GM12878 (cell line): ENCODE results near the gene FAM20B. TPM values are rescaled to one million over a fixed set of nuclear protein-coding genes. Genes with fewer than 3 reads are reported as not detected.

ENCODE experiments used
- ASH2L ChIP-seq: fragments of 300-600, 200-600 bp; sonication (generic); IDR thresholded peaks from 2 replicates; pipeline ENCODE4 v1.6.1; 2017; ENCODE audit warnings: low read depth, mild to moderate bottlenecking, borderline replicate concordance
- ATF3 ChIP-seq: IDR thresholded peaks from 2 replicates; pipeline ENCODE4 v1.6.1; 2011; ENCODE audit warnings: low read depth, mild to moderate bottlenecking, low read length, moderate library complexity, borderline replicate concordance; ENCODE audit errors: extremely low read depth
- BCL11A ChIP-seq: IDR thresholded peaks from 2 replicates; pipeline ENCODE4 v1.6.1; 2011; ENCODE audit warnings: low read depth, low read length
- FOXK2 ChIP-seq: fragments of 450-650 bp; IDR thresholded peaks from 2 replicates; pipeline ENCODE4 v1.6.1; 2017; ENCODE audit warnings: mild to moderate bottlenecking, moderate library complexity
- FOXM1 ChIP-seq: IDR thresholded peaks from 2 replicates; pipeline ENCODE4 v1.6.1; 2012; ENCODE audit warnings: low read depth, mild to moderate bottlenecking, inconsistent platforms, low read length, moderate library complexity
- GABPA ChIP-seq: IDR thresholded peaks from 2 replicates; pipeline ENCODE4 v1.6.1; 2014; ENCODE audit warnings: antibody characterized with exemption, low read depth, mild to moderate bottlenecking, inconsistent platforms
- HDGF ChIP-seq: fragments of 450-650 bp; IDR thresholded peaks from 2 replicates; pipeline ENCODE4 v1.6.1; 2016; ENCODE audit warnings: antibody characterized with exemption
- IRF4 ChIP-seq: IDR thresholded peaks from 2 replicates; pipeline ENCODE4 v1.6.1; 2011; ENCODE audit warnings: low read depth, low read length
- KLF5 ChIP-seq: fragments of 450-650 bp; IDR thresholded peaks from 2 replicates; pipeline ENCODE4 v1.6.1; 2014; ENCODE audit warnings: mild to moderate bottlenecking; ENCODE audit not compliant: partially characterized antibody
- MAX ChIP-seq: IDR thresholded peaks from 2 replicates; pipeline ENCODE4 v1.6.1; 2012; ENCODE audit warnings: low read depth, low read length, improper control_type of control experiment
- MXI1 ChIP-seq: fragments of 150-350 bp; IDR thresholded peaks from 2 replicates; pipeline ENCODE4 v1.6.1; 2011; ENCODE audit warnings: low read depth, mild to moderate bottlenecking, inconsistent platforms, low read length, improper control_type of control experiment
- NBN ChIP-seq: fragments of 450-650 bp; IDR thresholded peaks from 2 replicates; pipeline ENCODE4 v1.6.1; 2016
- NR2C2 ChIP-seq: IDR thresholded peaks from 2 replicates; pipeline ENCODE4 v1.6.1; 2011; ENCODE audit warnings: borderline replicate concordance, low read depth; ENCODE audit not compliant: control insufficient read depth, insufficient read length
- NRF1 ChIP-seq: conservative IDR thresholded peaks from 2 replicates; pipeline ENCODE4 v1.6.1; 2011; ENCODE audit warnings: mild to moderate bottlenecking, low read depth, low read length, improper control_type of control experiment
- RELB ChIP-seq: fragments of 450-650 bp; IDR thresholded peaks from 2 replicates; pipeline ENCODE4 v1.6.1; 2017; ENCODE audit warnings: low read depth, mild to moderate bottlenecking, moderate library complexity
- SMAD1 ChIP-seq: fragments of 450-650 bp; IDR thresholded peaks from 2 replicates; pipeline ENCODE4 v1.6.1; 2018; ENCODE audit warnings: mild to moderate bottlenecking, low read depth; ENCODE audit not compliant: partially characterized antibody
- SPI1 ChIP-seq: IDR thresholded peaks from 2 replicates; pipeline ENCODE4 v1.6.1; 2011; ENCODE audit warnings: low read depth, mild to moderate bottlenecking, low read length, moderate library complexity, borderline replicate concordance; ENCODE audit not compliant: insufficient read depth
- STAT3 ChIP-seq: IDR thresholded peaks from 2 replicates; pipeline ENCODE4 v1.6.1; 2011; ENCODE audit warnings: low read depth, low read length, improper control_type of control experiment
- SUZ12 ChIP-seq: fragments of 200-600 bp; sonication (generic); IDR thresholded peaks from one replicate; pipeline ENCODE4 v1.6.1; 2018; ENCODE audit warnings: antibody characterized with exemption, mild to moderate bottlenecking; ENCODE audit not compliant: unreplicated experiment
- TCF12 ChIP-seq: IDR thresholded peaks from 2 replicates; pipeline ENCODE4 v1.6.1; 2011; ENCODE audit warnings: low read depth, mild to moderate bottlenecking, low read length
- ZBTB33 ChIP-seq: fragments of 450-650 bp; IDR thresholded peaks from 2 replicates; pipeline ENCODE4 v1.6.1; 2017; ENCODE audit warnings: mild to moderate bottlenecking
- ZNF592 ChIP-seq: fragments of 450-650 bp; IDR thresholded peaks from 2 replicates; pipeline ENCODE4 v1.6.1; 2017; ENCODE audit warnings: mild to moderate bottlenecking, moderate library complexity
- ZSCAN29 ChIP-seq: fragments of 450-650 bp; IDR thresholded peaks from 2 replicates; pipeline ENCODE4 v1.6.1; 2017; ENCODE audit warnings: mild to moderate bottlenecking, moderate library complexity
- polyA plus RNA-seq, 11 experiments: library from polyadenylated mRNA; depleted of rRNA in 4 of 11; unstranded in 6 of 11; stranded (reverse) in 5 of 11; fragments of >200 nt; fragmentation: Nextera tagmentation in 4 of 11; fragmentation: Illumina TruSeq in 1 of 11; extraction: Ambion mirVana in 4 of 11; extraction: Trizol in 1 of 11; gene quantifications; 1 replicate in 1 of 11; 2 replicates in 10 of 11; pipeline versions ENCODE4 v1.2.1 to v1.2.3, GENCODE V29; 2011 to 2016; ENCODE audit warnings: inconsistent platforms in 2 of 11, missing spikeins in 2 of 11, low read depth in 1 of 11
- total RNA-seq, 4 experiments: library from RNA; depleted of rRNA in 3 of 4; stranded (reverse); fragments of >200 nt in 3 of 4; fragmentation: Illumina TruSeq in 1 of 4; extraction: Trizol in 1 of 4; gene quantifications; 2 replicates each; pipeline versions ENCODE4 v1.2.1 to v1.2.3, GENCODE V29; 2013 to 2021

FAM20B gene
- total and polyA plus RNA-seq, 10 of the 15 experiments (the other 5 are each of a cell fraction or from before 2014, with no cell fraction given) = 2.4 to 25.6 (median 12.8) TPM

- TF ChIP-seq ZBTB33 (no peak), SUZ12 (no peak), GABPA (no peak), BCL11A (no peak), ZNF592 (no peak), ASH2L (no peak), NRF1 (no peak), NBN (peak; percentile 57), ZSCAN29 (no peak), FOXK2 (no peak), TCF12 (no peak), SPI1 (peak; percentile 2; the same call in 1 of the 2 replicates), FOXM1 (no peak), ATF3 (no peak), STAT3 (no peak), MXI1 (no peak), KLF5 (no peak), MAX (no peak), RELB (peak; percentile 61), HDGF (no peak), IRF4 (no peak), NR2C2 (no peak), SMAD1 (no peak)
Observed at GRCh38 chr1:179025125-179025974, at the start of gene FAM20B (continued).
